Lower leg skin (tissue), 4 donors: Measurements from ENCODE around the gene LRRFIP1. TPM values are rescaled to one million over a fixed set of nuclear protein-coding genes. Genes with fewer than 3 reads are reported as not detected.

Experiments
- DNase-seq, 2 donors: peaks; one replicate each; pipeline ENCODE4 v3.0.0-alpha.2; 2019; ENCODE audit warnings: low spot score in 2 of 2
- H3K4me3 ChIP-seq: fragments of 200-600 bp; sonication (generic); 2 replicates; pipeline ENCODE4 v1.5.1; 2017; ENCODE audit warnings: mild to moderate bottlenecking, low read depth; ENCODE audit not compliant: poor library complexity, severe bottlenecking
- POLR2A ChIP-seq, 2 donors: fragments of 450-650 bp; IDR thresholded peaks; one replicate each; pipeline ENCODE4 v1.6.1; 2016 to 2017; ENCODE audit warnings: antibody characterized with exemption in 2 of 2, mild to moderate bottlenecking in 1 of 2, moderate library complexity in 1 of 2
- WGBS, 2 donors: methylation state at CpG; one replicate each; pipeline ENCODE4 v1.1.5; 2018; 5-methylcytosine and 5-hydroxymethylcytosine counted together
- intact Hi-C: fragments of 100-400 bp; cut with DNase I; formaldehyde crosslinking; loops from one replicate; pipeline ENCODE4 v1.15.0; 2023; ENCODE audit warnings: low total_unique reads
- total RNA-seq, 4 donors: library from RNA; depleted of rRNA; stranded (reverse); fragments of >200 nt; gene quantifications; one replicate each; pipeline ENCODE4 v1.1.0, GENCODE V29; 2016
- TF ChIP-seq, protein P1 (sequence below), 3 donors: fragments of 450-650 bp; IDR thresholded peaks; one replicate each; pipeline ENCODE4 v1.5.1; 2016; ENCODE audit warnings: antibody characterized with exemption in 3 of 3, mild to moderate bottlenecking in 3 of 3, moderate library complexity in 2 of 3

Gene LRRFIP1
- total RNA-seq, 4 donors from 2014 or later: 45.5 to 88.0 (median 67.5) TPM

- no peak for DNase-seq
- TF ChIP-seq, protein P1, sequence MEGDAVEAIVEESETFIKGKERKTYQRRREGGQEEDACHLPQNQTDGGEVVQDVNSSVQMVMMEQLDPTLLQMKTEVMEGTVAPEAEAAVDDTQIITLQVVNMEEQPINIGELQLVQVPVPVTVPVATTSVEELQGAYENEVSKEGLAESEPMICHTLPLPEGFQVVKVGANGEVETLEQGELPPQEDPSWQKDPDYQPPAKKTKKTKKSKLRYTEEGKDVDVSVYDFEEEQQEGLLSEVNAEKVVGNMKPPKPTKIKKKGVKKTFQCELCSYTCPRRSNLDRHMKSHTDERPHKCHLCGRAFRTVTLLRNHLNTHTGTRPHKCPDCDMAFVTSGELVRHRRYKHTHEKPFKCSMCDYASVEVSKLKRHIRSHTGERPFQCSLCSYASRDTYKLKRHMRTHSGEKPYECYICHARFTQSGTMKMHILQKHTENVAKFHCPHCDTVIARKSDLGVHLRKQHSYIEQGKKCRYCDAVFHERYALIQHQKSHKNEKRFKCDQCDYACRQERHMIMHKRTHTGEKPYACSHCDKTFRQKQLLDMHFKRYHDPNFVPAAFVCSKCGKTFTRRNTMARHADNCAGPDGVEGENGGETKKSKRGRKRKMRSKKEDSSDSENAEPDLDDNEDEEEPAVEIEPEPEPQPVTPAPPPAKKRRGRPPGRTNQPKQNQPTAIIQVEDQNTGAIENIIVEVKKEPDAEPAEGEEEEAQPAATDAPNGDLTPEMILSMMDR (IDR thresholded peaks at IDR 0.05): no peak
- no peak for TF ChIP-seq POLR2A (IDR thresholded peaks at IDR 0.05)
- intact Hi-C loops: no loop called here
- 90 to 94% methylated on average over 4 of the region's 4 CpGs for WGBS, 2 donors
- no peak overlapping the region for H3K4me3 ChIP-seq
Measured at GRCh38 chr2:237786936-237787335, 159.5 kb downstream of the LRRFIP1 start.

DNA sequence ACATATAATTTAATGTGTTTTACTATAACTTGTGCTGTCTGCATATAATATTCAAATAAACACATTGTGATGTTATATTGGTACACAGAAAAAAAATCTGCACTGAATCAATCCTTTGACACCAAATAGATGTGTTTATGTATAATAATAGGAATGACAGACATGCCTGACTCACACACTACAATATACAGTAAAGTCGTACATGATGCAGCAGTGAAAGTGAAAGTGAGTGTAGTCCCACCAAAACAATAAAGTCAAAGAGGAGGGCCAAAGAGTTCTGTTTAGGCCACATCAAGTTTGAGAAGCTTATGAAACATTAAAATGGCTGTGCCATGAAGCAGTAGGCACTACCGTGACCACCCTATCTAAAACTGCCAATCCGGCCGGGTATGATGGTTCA is 163.0 kb downstream of the LRRFIP1 start:
- no peak overlapping the region for H3K4me3 ChIP-seq
- intact Hi-C loops: no loop called here
- DNase-seq: no peak
- TF ChIP-seq, protein P1 (IDR thresholded peaks at IDR 0.05): no peak
- no peak for TF ChIP-seq POLR2A (IDR thresholded peaks at IDR 0.05)
- 80 to 86% methylated on average over 4 of the region's 4 CpGs for WGBS, 2 donors

- DNase-seq: no peak
- TF ChIP-seq, protein P1 (IDR thresholded peaks at IDR 0.05): no peak
- no peak for TF ChIP-seq POLR2A (IDR thresholded peaks at IDR 0.05)
- WGBS, 2 donors: 62 to 66% methylated on average over 6 of the region's 6 CpGs
- intact Hi-C loops: no loop called here
- H3K4me3 ChIP-seq: no peak overlapping the region
Measured at GRCh38 chr2:237791977-237792727, 164.8 kb downstream of the LRRFIP1 start.

DNA sequence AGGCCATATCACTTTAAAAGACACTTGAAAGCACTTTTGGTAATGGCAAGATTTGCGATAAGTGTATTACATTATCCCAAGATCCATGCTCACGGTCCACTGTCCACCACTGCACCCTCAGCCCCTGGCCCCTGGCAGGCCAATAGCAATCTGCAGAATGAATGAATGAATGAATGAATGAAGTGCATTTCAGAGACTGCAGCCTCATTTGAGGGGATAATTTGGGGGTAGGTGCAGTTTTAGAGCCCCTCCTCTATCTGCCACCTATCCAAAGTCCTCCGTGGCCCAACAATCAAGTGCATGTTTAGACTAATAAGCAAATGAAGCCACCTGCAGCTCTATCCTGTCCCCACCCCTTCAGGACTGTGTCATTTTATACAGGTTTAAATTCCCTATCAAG is 169.9 kb downstream of the LRRFIP1 start:
- no peak for DNase-seq
- intact Hi-C loops: no loop called here
- no peak for TF ChIP-seq POLR2A (IDR thresholded peaks at IDR 0.05)
- TF ChIP-seq, protein P1 (IDR thresholded peaks at IDR 0.05): no peak
- H3K4me3 ChIP-seq: no peak overlapping the region
- 97 to 98% methylated on average over 3 of the region's 3 CpGs for WGBS, 2 donors

DNA sequence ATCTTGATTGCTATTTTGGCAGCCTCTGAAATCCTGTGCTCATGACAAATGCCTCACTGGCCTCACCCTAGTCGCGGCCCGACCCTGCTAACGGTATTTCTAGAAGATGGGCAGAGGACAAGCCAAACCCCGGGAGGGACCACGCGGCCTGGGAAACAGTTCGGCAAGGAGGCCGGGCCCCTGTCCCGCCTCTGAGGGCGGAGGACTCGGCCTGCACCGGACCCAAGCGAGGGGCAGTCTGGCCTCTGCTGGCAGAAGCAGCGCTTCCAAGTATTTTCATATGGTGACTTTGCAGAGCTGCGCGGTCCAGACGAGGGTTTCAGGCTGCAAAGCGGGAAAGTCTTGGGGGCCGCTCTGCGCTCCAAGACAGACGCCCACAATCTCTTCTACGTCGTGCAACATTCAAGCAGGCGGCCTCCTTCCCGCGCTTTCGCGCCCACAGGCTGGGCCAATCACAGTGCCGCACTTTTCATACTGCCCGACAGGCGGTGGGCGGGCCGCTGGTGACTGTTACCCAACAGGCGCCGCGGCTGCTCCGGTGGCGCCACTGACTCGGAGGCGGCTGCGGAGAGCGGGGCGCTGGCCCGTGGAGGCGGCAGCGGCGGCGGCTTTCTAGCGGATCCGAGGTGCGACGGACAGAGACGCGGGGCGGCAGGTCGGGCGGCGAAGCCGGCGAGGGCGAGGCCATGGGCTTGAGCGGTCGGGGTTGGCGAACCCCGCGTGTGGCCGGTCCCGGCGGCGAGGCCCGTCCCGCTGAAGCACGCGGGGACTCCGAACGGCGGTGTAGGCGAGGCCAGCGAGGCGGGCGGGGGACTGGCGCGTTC is 171.1 kb downstream of the LRRFIP1 start, which contains the start of gene RBM44:
TSS of gene RBM44 (plus strand) at position 544 of the 824 bp plus-strand sequence. CDS start 14,831 bp downstream, outside the sequence.
- TF ChIP-seq, protein P1 (IDR thresholded peaks at IDR 0.05): no peak
- TF ChIP-seq POLR2A (IDR thresholded peaks at IDR 0.05): no peak
- WGBS, 2 donors: 83 to 88% methylated on average over 84 of the region's 84 CpGs
- DNase-seq: no peak
- no peak within 1 kb of the TSS for H3K4me3 ChIP-seq
- intact Hi-C loops: no loop called here
